Astrocyte of the cerebellum (primary cell): ENCODE data around the gene WIPF3.
A peak's percentile ranks its signal among the peaks of the same experiment; 100 is the strongest.

ENCODE experiments used
- DNase-seq: peaks from one replicate; pipeline ENCODE4 v3.0.0-alpha.2; 2011; ENCODE audit warnings: low read depth
- H3K4me3 ChIP-seq: 2 replicates; pipeline ENCODE4 v1.5.1; 2011; ENCODE audit warnings: mild to moderate bottlenecking, low read depth, low read length, moderate library complexity
- in situ Hi-C: cut with HindIII; loops from 2 replicates; pipeline ENCODE4 v1.10.0; 2017; ENCODE audit warnings: low sequenced_read_pairs
- TF ChIP-seq, protein P1 (sequence below): IDR thresholded peaks from 2 replicates; pipeline ENCODE4 v1.5.1; 2012; ENCODE audit warnings: low read length, low read depth, moderate library complexity, mild to moderate bottlenecking; ENCODE audit errors: missing control alignments

WIPF3 gene

GRCh38 chr7:29859524-29860185 lies 53.3 kb downstream of the WIPF3 start:
- no peak for DNase-seq
- in situ Hi-C loops = no loop called here
- TF ChIP-seq, protein P1, sequence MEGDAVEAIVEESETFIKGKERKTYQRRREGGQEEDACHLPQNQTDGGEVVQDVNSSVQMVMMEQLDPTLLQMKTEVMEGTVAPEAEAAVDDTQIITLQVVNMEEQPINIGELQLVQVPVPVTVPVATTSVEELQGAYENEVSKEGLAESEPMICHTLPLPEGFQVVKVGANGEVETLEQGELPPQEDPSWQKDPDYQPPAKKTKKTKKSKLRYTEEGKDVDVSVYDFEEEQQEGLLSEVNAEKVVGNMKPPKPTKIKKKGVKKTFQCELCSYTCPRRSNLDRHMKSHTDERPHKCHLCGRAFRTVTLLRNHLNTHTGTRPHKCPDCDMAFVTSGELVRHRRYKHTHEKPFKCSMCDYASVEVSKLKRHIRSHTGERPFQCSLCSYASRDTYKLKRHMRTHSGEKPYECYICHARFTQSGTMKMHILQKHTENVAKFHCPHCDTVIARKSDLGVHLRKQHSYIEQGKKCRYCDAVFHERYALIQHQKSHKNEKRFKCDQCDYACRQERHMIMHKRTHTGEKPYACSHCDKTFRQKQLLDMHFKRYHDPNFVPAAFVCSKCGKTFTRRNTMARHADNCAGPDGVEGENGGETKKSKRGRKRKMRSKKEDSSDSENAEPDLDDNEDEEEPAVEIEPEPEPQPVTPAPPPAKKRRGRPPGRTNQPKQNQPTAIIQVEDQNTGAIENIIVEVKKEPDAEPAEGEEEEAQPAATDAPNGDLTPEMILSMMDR = no peak
- H3K4me3 ChIP-seq = no peak overlapping the region

GRCh38 chr7:29860186-29860585 lies 53.9 kb downstream of the WIPF3 start:
- in situ Hi-C loops = no loop called here
- no peak for DNase-seq
- no peak overlapping the region for H3K4me3 ChIP-seq
- TF ChIP-seq, protein P1 = no peak

GRCh38 chr7:29861884-29862283 lies 55.6 kb downstream of the WIPF3 start:
- TF ChIP-seq, protein P1 = no peak
- DNase-seq = no peak
- no peak overlapping the region for H3K4me3 ChIP-seq
- in situ Hi-C loops = no loop called here

DNA sequence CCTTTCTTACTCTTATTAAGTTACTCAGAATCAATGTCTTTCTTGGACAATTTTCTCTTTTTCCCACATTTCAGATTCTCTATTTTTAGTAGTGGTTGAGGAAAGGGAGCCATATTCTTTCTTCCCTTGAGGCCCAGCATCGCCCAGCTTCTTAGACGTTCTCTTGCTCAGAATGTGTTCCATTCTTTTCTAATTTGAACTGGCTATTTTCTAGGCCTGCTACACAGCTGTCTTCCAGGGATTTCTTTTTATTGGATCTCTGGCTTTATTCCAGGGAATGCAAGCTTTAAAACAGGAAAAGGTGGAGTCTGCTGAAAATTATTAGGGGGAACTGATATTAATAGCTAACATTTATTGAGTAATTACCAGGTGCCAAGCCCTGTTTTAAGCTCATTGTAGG lies 58.3 kb downstream of the WIPF3 start:
- in situ Hi-C loops = no loop called here
- TF ChIP-seq, protein P1 = no peak
- no peak overlapping the region for H3K4me3 ChIP-seq
- no peak for DNase-seq

- H3K4me3 ChIP-seq = no peak overlapping the region
- DNase-seq = peak; percentile 39
- in situ Hi-C loops = no loop called here
- TF ChIP-seq, protein P1 = no peak
Observed at GRCh38 chr7:29865526-29865925, 59.2 kb downstream of the WIPF3 start.

- no peak overlapping the region for H3K4me3 ChIP-seq
- TF ChIP-seq, protein P1 = no peak
- in situ Hi-C loops = no loop called here
- peak; percentile 31 for DNase-seq
Observed at GRCh38 chr7:29866490-29866930, 60.2 kb downstream of the WIPF3 start.
